ENCODE results near the gene DPH2.

- TF ChIP-seq EZH2 (IDR thresholded peaks at IDR 0.05; ENCODE audit: insufficient read depth, poor library complexity, severe bottlenecking) (no peak), EZH2phosphoT487 (IDR thresholded peaks at IDR 0.05; ENCODE audit: insufficient read depth, low read depth) (no peak)
Measured at GRCh38 chr1:43957407-43958040, 12.3 kb upstream of the DPH2 start.
